Measurements from ENCODE around the gene DNAJB14.

Gene DNAJB14

DNA sequence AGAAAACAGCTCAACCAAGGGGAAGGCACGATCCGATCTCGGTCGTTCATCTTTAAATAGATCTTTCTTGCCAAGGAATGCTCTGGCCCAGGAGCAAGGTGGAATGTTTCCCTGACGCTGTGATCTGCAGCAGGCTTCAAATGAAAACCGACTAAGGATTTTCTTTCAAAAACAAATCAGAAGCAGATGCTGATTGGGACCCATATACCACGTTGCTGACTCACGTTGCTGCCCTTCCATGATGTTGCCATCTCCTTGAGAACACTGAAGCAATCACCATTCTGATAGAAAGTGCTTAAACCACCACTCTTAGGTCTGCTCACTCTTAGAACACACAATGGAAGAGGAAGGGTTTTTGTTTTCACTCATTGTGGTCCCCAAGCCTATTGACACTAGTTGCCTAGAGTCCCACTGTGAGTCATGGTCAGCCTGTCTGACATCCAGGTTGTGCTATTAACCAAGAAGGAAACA, 78.3 kb downstream of the DNAJB14 start:
- TF ChIP-seq ZNF274 (IDR thresholded peaks at IDR 0.05; ENCODE audit: low read depth, low read length): no peak

GRCh38 chr4:99863804-99864203, 82.6 kb downstream of the DNAJB14 start:
- no peak for TF ChIP-seq ZNF274 (IDR thresholded peaks at IDR 0.05; ENCODE audit: low read depth, low read length)
- no peak overlapping the region for H3K4me3 ChIP-seq (ENCODE audit: low read length)

More for the DNA sequence above, 78.3 kb downstream of the DNAJB14 start:
- no peak overlapping the region for H3K4me3 ChIP-seq (ENCODE audit: low read length)

- TF ChIP-seq ZNF274 (IDR thresholded peaks at IDR 0.05; ENCODE audit: low read depth, low read length): no peak
- H3K4me3 ChIP-seq (ENCODE audit: low read length): no peak overlapping the region
Observed at GRCh38 chr4:99861120-99861905, 85.1 kb downstream of the DNAJB14 start.

GRCh38 chr4:99860521-99860920, 85.9 kb downstream of the DNAJB14 start:
- no peak overlapping the region for H3K4me3 ChIP-seq (ENCODE audit: low read length)
- TF ChIP-seq ZNF274 (IDR thresholded peaks at IDR 0.05; ENCODE audit: low read depth, low read length): no peak

DNA sequence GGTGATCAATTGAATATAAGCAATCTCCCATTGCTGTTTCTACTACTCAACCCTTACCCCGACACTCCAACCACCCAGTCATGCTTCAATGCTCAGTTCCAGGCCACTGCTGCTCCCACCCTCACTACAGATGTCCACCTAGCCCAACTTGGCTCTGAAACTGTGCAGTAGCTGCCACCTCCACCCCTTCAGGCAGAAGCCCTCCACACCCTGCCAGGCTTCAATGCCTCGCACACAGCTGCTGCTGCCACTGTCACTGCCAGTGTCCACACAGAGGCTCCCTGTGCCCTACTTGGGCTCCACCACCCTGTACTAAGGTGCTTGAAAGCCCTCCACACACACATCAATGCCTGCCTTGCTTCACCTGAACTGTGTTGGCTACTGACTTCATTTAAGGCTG, 86.8 kb downstream of the DNAJB14 start:
- no peak overlapping the region; the same call in 1 of the 2 replicates for H3K4me3 ChIP-seq (ENCODE audit: low read length)
- TF ChIP-seq ZNF274 (IDR thresholded peaks at IDR 0.05; ENCODE audit: low read depth, low read length): no peak

GRCh38 chr4:99857307-99857706, 89.1 kb downstream of the DNAJB14 start:
- H3K4me3 ChIP-seq (ENCODE audit: low read length): no peak overlapping the region
- no peak for TF ChIP-seq ZNF274 (IDR thresholded peaks at IDR 0.05; ENCODE audit: low read depth, low read length)

DNA sequence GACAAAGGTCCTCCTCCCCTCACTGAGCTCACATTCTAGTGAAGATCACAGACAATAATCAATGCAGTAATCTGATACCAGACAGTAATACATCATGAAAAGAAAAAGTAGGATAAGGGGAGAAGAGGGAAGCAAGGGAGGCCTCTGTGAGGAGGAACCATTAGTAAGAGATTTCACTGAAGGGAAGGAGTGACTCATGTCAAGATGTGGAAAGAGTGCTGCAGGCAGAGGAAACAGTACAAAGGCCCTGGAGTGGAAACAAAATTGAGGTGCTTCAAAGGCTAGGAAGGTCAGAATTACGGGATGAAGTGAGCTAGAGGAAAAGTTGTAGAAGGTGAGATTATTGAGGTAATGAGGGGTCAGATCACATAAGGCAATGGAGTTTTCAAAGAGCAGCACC, 90.3 kb downstream of the DNAJB14 start:
- no peak for TF ChIP-seq ZNF274 (IDR thresholded peaks at IDR 0.05; ENCODE audit: low read depth, low read length)
- H3K4me3 ChIP-seq (ENCODE audit: low read length): no peak overlapping the region

- H3K4me3 ChIP-seq (ENCODE audit: low read length): peak overlapping the region; percentile 20; the same call in 1 of the 2 replicates
- no peak for TF ChIP-seq ZNF274 (IDR thresholded peaks at IDR 0.05; ENCODE audit: low read depth, low read length)
Observed at GRCh38 chr4:99855678-99856077, 90.7 kb downstream of the DNAJB14 start.

GRCh38 chr4:99853999-99854398, 92.4 kb downstream of the DNAJB14 start:
- TF ChIP-seq ZNF274 (IDR thresholded peaks at IDR 0.05; ENCODE audit: low read depth, low read length): no peak
- no peak overlapping the region for H3K4me3 ChIP-seq (ENCODE audit: low read length)

DNA sequence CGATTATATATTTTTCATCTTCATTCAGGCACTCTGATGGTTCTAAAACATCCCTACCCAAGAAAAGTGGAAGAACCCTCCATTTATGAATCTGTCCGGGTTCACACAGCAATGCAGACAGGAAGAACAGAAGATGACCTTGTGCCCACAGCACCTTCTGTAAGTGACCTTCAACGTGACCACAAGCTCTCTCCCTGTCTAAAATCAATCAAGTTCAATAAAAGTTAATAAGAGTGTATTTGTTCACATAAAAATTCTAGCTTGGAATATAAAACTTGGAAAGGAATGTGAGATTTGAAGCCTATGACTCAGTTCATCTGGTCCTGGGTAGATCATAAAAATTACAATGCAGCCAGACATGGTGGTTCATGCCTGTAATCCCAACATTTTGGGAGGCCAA, 93.2 kb downstream of the DNAJB14 start:
- no peak for TF ChIP-seq ZNF274 (IDR thresholded peaks at IDR 0.05; ENCODE audit: low read depth, low read length)
- H3K4me3 ChIP-seq (ENCODE audit: low read length): no peak overlapping the region

- TF ChIP-seq ZNF274 (IDR thresholded peaks at IDR 0.05; ENCODE audit: low read depth, low read length): no peak
- H3K4me3 ChIP-seq (ENCODE audit: low read length): no peak overlapping the region; the same call in 1 of the 2 replicates
Observed at GRCh38 chr4:99852199-99852749, 94.1 kb downstream of the DNAJB14 start.

- H3K4me3 ChIP-seq (ENCODE audit: low read length): peak overlapping the region; percentile 33; the same call in 1 of the 2 replicates
- no peak for TF ChIP-seq ZNF274 (IDR thresholded peaks at IDR 0.05; ENCODE audit: low read depth, low read length)
Observed at GRCh38 chr4:99848591-99849001, 97.8 kb downstream of the DNAJB14 start.

- TF ChIP-seq ZNF274 (IDR thresholded peaks at IDR 0.05; ENCODE audit: low read depth, low read length): no peak
Observed at GRCh38 chr4:99847362-99847976, 98.9 kb downstream of the DNAJB14 start.

GRCh38 chr4:99846891-99847290, 99.5 kb downstream of the DNAJB14 start:
- no peak for TF ChIP-seq ZNF274 (IDR thresholded peaks at IDR 0.05; ENCODE audit: low read depth, low read length)
- no peak overlapping the region for H3K4me3 ChIP-seq (ENCODE audit: low read length)

More at GRCh38 chr4:99847362-99847976, 98.9 kb downstream of the DNAJB14 start:
- H3K4me3 ChIP-seq (ENCODE audit: low read length): no peak overlapping the region; the same call in 1 of the 2 replicates

All from GM08714 (cell line).